Body of pancreas (tissue), 4 donors: Measurements from ENCODE around the gene SERPINF2.
"Not testable (repeated sequence)": the region's sequence is repeated elsewhere in the genome, so short reads cannot be mapped to it uniquely, and the experiment has no call there.

Source experiments
- CTCF ChIP-seq, 7 experiments: fragments of 450-650 bp in 4 of 7; fragments of 200-600 bp in 3 of 7; sonication (generic) in 3 of 7; IDR thresholded peaks; one replicate each; pipeline ENCODE4 v1.5.1; 2016 to 2019; ENCODE audit warnings: antibody characterized with exemption in 7 of 7
- POLR2A ChIP-seq, 3 donors: fragments of 450-650 bp; IDR thresholded peaks; one replicate each; pipeline ENCODE4 v1.6.1; 2016; ENCODE audit warnings: antibody characterized with exemption in 3 of 3, mild to moderate bottlenecking in 2 of 3

GRCh38 chr17:1797846-1798245 is 55.2 kb downstream of the SERPINF2 start:
- not testable (repeated sequence) for TF ChIP-seq CTCF, POLR2A (IDR thresholded peaks at IDR 0.05)
